ENCODE data around the gene PATJ.

- TF ChIP-seq CTCF (IDR thresholded peaks at IDR 0.05 in 2 of 3, conservative IDR thresholded peaks at IDR 0.05 in 1 of 3; ENCODE audit: borderline replicate concordance in 1 of 3, insufficient read depth in 1 of 3, low read depth in 2 of 3, low read length in 2 of 3) = no peak
- TF ChIP-seq CBX3 (IDR thresholded peaks at IDR 0.05; ENCODE audit: low read depth) = no peak
- TF ChIP-seq REST (IDR thresholded peaks at IDR 0.05; ENCODE audit: low read depth) = no peak
- no peak for TF ChIP-seq CEBPB (IDR thresholded peaks at IDR 0.05; ENCODE audit: low read depth)
Observed at GRCh38 chr1:61922950-61923480, 180.7 kb downstream of the PATJ start.
